ENCODE data around the gene NANOS2.
"Not testable (repeated sequence)": the region's sequence is repeated elsewhere in the genome, so short reads cannot be mapped to it uniquely, and the experiment has no call there.

The NANOS2 gene

GRCh38 chr19:45873219-45873772, 41.3 kb downstream of the NANOS2 start:
- DNase-seq: no peak

DNA sequence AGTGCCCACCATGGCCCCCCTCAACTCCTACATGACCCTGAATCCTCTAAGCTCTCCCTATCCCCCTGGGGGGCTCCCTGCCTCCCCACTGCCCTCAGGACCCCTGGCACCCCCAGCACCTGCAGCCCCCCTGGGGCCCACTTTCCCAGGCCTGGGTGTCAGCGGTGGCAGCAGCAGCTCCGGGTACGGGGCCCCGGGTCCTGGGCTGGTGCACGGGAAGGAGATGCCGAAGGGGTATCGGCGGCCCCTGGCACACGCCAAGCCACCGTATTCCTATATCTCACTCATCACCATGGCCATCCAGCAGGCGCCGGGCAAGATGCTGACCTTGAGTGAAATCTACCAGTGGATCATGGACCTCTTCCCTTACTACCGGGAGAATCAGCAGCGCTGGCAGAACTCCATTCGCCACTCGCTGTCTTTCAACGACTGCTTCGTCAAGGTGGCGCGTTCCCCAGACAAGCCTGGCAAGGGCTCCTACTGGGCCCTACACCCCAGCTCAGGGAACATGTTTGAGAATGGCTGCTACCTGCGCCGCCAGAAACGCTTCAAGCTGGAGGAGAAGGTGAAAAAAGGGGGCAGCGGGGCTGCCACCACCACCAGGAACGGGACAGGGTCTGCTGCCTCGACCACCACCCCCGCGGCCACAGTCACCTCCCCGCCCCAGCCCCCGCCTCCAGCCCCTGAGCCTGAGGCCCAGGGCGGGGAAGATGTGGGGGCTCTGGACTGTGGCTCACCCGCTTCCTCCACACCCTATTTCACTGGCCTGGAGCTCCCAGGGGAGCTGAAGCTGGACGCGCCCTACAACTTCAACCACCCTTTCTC, 42.3 kb downstream of the NANOS2 start:
- no peak for DNase-seq

DNA sequence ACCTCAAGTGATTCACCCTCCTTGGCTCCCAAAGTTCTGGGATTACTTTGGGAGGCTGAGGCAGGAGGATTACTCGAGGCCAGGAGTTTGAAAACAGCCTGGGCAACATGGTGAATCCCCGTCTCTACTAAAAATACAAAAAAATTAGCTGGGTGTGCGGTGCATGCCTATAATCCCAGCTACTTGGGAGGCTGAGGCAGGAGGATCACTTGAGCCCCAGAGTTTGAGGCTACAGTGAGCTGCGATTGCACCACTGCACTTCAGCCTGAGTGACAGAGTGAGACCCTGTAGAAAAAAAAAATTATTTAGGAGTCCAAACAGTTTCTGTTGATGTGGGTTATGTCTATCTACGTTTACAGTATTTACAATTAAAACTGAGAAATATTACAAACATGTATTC, 43.8 kb downstream of the NANOS2 start:
- DNase-seq: no peak

- not testable (repeated sequence) for DNase-seq
These were observed 47.3 kb downstream of the NANOS2 start for GRCh38 chr19:45867241-45867640.

GRCh38 chr19:45866400-45867176, 48.0 kb downstream of the NANOS2 start:
- no peak for DNase-seq

GRCh38 chr19:45865269-45865948, 49.2 kb downstream of the NANOS2 start:
- no peak for DNase-seq

- no peak for DNase-seq
These were observed 49.9 kb downstream of the NANOS2 start for GRCh38 chr19:45864629-45865082.

- peak; percentile 73 to 81 for DNase-seq
These were observed 50.5 kb downstream of the NANOS2 start, which contains the start of gene FOXA3 for GRCh38 chr19:45863840-45864628. TSS of gene FOXA3 (plus strand) at chr19:45864326. CDS start at chr19:45864457, 131 bp downstream.

- DNase-seq: peak in 1 of 2 experiments; percentile 29
These were observed 51.2 kb downstream of the NANOS2 start for GRCh38 chr19:45863335-45863839.

Data from activated T-cell treated with anti-CD3 and anti-CD28 coated beads, Interleukin-2, amount 50 U/mL, for 48 hours (primary cell).